ENCODE measurements around the gene FXYD7.
"Not testable (repeated sequence)": the region's sequence is repeated elsewhere in the genome, so short reads cannot be mapped to it uniquely, and the experiment has no call there.

Gene FXYD7

DNA sequence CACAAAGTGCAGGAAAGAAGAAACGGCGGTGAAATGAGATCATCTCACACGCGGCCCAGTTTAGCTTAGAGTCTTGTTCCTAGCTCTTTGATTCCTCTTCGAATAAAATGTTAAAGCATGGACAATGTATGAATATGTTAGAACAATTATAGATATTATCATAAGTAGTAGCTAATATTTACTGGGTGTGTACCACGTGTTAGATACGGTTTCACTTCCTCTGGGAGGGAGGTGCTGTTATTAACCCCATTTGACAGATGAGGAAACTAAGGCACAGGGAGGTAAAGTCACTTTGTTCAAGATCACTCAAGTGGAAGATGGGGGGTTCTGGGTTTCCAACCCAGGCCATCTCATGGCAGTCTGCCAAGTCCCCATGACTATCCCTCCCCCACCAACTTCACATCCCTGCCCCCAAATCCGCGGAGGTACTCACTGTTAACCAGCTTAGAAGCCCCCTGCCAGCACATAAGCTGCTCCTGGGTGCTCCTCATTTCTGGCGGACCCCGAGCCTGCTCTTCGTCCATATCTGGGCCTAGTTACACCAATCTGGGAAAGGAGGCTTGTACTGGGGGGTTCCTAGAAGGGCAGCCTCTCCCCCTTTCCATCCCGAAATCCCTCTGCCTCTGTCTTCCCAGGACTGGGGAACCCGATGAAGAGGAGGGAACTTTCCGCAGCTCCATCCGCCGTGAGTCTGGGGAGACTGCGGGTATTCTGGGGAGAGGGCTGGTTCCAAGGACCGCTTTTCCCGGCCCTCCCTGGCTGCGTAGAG lies 1.0 kb upstream of the FXYD7 start:
- Histone ChIP-seq H3K9ac (ENCODE audit: low read depth, low read length) (peak overlapping the region; percentile 65), H3K4me1 (ENCODE audit: insufficient read depth, low read length) (peaks cover 25% of the 10 kb centered on the region), H3K9me3 (ENCODE audit: control insufficient read depth, insufficient read depth, low read length) (no peaks in the 10 kb centered on the region), H3K36me3 (ENCODE audit: insufficient read depth, low read length) (no peaks in the 10 kb centered on the region; the same call in 1 of the 2 replicates)

- Histone ChIP-seq H3K4me1 (ENCODE audit: insufficient read depth, low read length) (peaks cover 25% of the 10 kb centered on the region), H3K9ac (ENCODE audit: low read depth, low read length) (peak overlapping the region; percentile 65), H3K9me3 (ENCODE audit: control insufficient read depth, insufficient read depth, low read length) (no peaks in the 10 kb centered on the region), H3K36me3 (ENCODE audit: insufficient read depth, low read length) (no peaks in the 10 kb centered on the region; the same call in 1 of the 2 replicates)
Measured at GRCh38 chr19:35142606-35143230, 337 bp upstream of the FXYD7 start.

DNA sequence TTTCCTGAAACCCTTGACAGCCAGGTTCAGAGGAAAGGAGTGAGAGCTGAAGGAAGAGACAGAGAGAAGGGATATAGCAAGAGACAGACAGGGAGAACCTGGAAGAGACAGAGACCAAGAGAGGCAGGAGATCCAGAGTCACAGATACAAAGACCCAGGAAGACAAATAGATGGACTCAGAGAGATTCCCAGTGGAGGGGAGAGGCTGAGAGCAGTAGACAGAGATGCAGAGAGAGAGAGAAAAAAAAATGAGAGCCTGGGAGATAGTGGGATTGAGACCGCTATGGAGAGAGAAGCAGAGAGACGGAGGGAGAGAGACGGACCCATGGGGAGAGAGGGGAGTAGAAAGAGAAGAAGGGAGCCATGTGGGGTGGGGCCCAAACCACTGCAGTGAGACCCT lies 763 bp downstream of the FXYD7 start:
- H3K4me1 ChIP-seq (ENCODE audit: insufficient read depth, low read length): peaks cover 23% of the 10 kb centered on the region
- no peaks in the 10 kb centered on the region; the same call in 1 of the 2 replicates for H3K36me3 ChIP-seq (ENCODE audit: insufficient read depth, low read length)
- H3K9ac ChIP-seq (ENCODE audit: low read depth, low read length): peak overlapping the region; percentile 47; the same call in 1 of the 2 replicates
- no peaks in the 10 kb centered on the region for H3K9me3 ChIP-seq (ENCODE audit: control insufficient read depth, insufficient read depth, low read length)

- peaks cover 19% of the 10 kb centered on the region for H3K4me1 ChIP-seq (ENCODE audit: insufficient read depth, low read length)
- no peaks in the 10 kb centered on the region; the same call in 1 of the 2 replicates for H3K36me3 ChIP-seq (ENCODE audit: insufficient read depth, low read length)
- H3K9ac ChIP-seq (ENCODE audit: low read depth, low read length): no peak overlapping the region
- H3K9me3 ChIP-seq (ENCODE audit: control insufficient read depth, insufficient read depth, low read length): no peaks in the 10 kb centered on the region
Measured at GRCh38 chr19:35144259-35144599, 1.2 kb downstream of the FXYD7 start.

- H3K4me1 ChIP-seq (ENCODE audit: insufficient read depth, low read length): peaks cover 14% of the 10 kb centered on the region
- no peaks in the 10 kb centered on the region; the same call in 1 of the 2 replicates for H3K36me3 ChIP-seq (ENCODE audit: insufficient read depth, low read length)
- H3K9me3 ChIP-seq (ENCODE audit: control insufficient read depth, insufficient read depth, low read length): no peaks in the 10 kb centered on the region
- H3K9ac ChIP-seq (ENCODE audit: low read depth, low read length): no peak overlapping the region
Measured at GRCh38 chr19:35144600-35145436, 1.8 kb downstream of the FXYD7 start.

DNA sequence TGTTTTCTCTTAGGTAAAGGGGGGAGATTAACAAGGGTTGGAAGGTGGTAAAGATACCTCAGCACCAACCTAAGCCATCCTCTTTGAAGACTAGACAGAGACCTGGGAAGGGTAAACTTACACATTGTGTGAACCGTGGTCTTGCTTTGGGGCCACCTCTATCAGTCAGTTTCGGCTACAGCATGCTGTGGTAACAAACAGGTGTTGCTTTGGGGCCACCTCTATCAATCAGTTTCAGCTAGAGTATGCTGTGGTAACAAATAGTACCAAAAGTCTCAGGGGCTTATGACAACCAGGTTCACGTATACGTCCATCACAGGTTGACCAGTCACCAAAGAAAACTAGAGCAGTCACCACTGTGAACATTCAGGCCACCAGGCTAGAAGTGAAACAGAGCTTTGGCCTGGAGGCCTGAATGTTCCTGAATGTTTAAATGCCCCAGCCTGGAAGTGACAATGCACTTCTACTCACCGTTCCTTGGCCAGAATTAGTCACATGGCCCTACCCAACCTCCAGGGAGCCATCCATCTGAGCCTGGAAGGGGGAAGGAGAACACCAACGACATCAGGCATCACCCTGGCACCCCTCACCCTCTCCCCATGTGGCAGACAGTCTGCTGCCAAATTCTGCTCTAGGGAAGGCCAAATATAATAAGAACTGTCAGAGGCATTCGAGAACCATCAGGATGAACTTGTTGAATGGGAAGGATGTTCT lies 3.8 kb downstream of the FXYD7 start:
- no peaks in the 10 kb centered on the region for H3K9me3 ChIP-seq (ENCODE audit: control insufficient read depth, insufficient read depth, low read length)
- H3K36me3 ChIP-seq (ENCODE audit: insufficient read depth, low read length): no peaks in the 10 kb centered on the region; the same call in 1 of the 2 replicates
- H3K9ac ChIP-seq (ENCODE audit: low read depth, low read length): no peak overlapping the region
- H3K4me1 ChIP-seq (ENCODE audit: insufficient read depth, low read length): peaks cover 20% of the 10 kb centered on the region

GRCh38 chr19:35149463-35149862 lies 6.4 kb downstream of the FXYD7 start:
- Histone ChIP-seq H3K9ac (ENCODE audit: low read depth, low read length) (no peak overlapping the region), H3K9me3 (ENCODE audit: control insufficient read depth, insufficient read depth, low read length) (no peaks in the 10 kb centered on the region), H3K4me1 (ENCODE audit: insufficient read depth, low read length) (peaks cover 18% of the 10 kb centered on the region), H3K36me3 (ENCODE audit: insufficient read depth, low read length) (no peaks in the 10 kb centered on the region; the same call in 1 of the 2 replicates)

DNA sequence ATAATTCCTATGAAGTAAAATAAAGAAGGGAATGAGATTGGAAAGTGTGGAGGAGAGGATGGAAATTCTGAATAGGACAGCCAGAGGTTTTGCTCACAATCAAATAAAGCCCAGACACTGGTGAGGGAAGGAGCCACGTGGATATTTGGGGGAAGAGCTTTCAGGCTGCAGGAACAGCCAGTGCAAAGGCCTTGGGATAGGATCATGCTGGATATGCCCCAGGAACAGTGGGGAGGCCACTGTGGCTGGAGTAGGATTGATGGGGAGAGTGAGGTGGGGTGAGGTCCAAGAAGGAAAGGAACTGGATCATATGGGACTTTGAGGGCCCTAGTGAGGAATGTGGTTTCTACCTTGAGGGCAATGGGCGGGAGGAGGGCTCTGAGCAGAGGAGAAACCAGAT lies 7.4 kb downstream of the FXYD7 start:
- no peaks in the 10 kb centered on the region; the same call in 1 of the 2 replicates for H3K36me3 ChIP-seq (ENCODE audit: insufficient read depth, low read length)
- no peak overlapping the region for H3K9ac ChIP-seq (ENCODE audit: low read depth, low read length)
- peaks cover 18% of the 10 kb centered on the region for H3K4me1 ChIP-seq (ENCODE audit: insufficient read depth, low read length)
- H3K9me3 ChIP-seq (ENCODE audit: control insufficient read depth, insufficient read depth, low read length): no peaks in the 10 kb centered on the region

- Histone ChIP-seq H3K9ac (ENCODE audit: low read depth, low read length) (no peak overlapping the region), H3K4me1 (ENCODE audit: insufficient read depth, low read length) (peaks cover 25% of the 10 kb centered on the region), H3K9me3 (ENCODE audit: control insufficient read depth, insufficient read depth, low read length) (no peaks in the 10 kb centered on the region), H3K36me3 (ENCODE audit: insufficient read depth, low read length) (no peaks in the 10 kb centered on the region; the same call in 1 of the 2 replicates)
Measured at GRCh38 chr19:35151273-35152065, 8.4 kb downstream of the FXYD7 start.

- H3K9me3 ChIP-seq (ENCODE audit: control insufficient read depth, insufficient read depth, low read length): not testable (repeated sequence)
- H3K9ac ChIP-seq (ENCODE audit: low read depth, low read length): peak overlapping the region; percentile 91
- H3K36me3 ChIP-seq (ENCODE audit: insufficient read depth, low read length): peaks cover 12% of the 10 kb centered on the region
- H3K4me1 ChIP-seq (ENCODE audit: insufficient read depth, low read length): peaks cover 26% of the 10 kb centered on the region
Measured at GRCh38 chr19:35153129-35153522, 10.1 kb downstream of the FXYD7 start.

- H3K9ac ChIP-seq (ENCODE audit: low read depth, low read length): peak overlapping the region; percentile 91; the same call in 1 of the 2 replicates
Measured at GRCh38 chr19:35153701-35154524, 10.9 kb downstream of the FXYD7 start.

GRCh38 chr19:35154525-35155406 lies 11.7 kb downstream of the FXYD7 start, which contains the start of gene FXYD5:
TSS of gene FXYD5 (plus strand) at chr19:35154735. CDS start at chr19:35155551, 816 bp downstream.
- peaks cover 25% of the 10 kb centered on the region for H3K36me3 ChIP-seq (ENCODE audit: insufficient read depth, low read length)
- peaks cover 26% of the 10 kb centered on the region for H3K4me1 ChIP-seq (ENCODE audit: insufficient read depth, low read length)
- H3K9ac ChIP-seq (ENCODE audit: low read depth, low read length): peak within 1 kb of the TSS; percentile 91
- no peaks in the 10 kb centered on the region for H3K9me3 ChIP-seq (ENCODE audit: control insufficient read depth, insufficient read depth, low read length)

More at GRCh38 chr19:35153701-35154524, 10.9 kb downstream of the FXYD7 start:
- peaks cover 26% of the 10 kb centered on the region for H3K4me1 ChIP-seq (ENCODE audit: insufficient read depth, low read length)
- H3K36me3 ChIP-seq (ENCODE audit: insufficient read depth, low read length): peaks cover 17% of the 10 kb centered on the region
- no peaks in the 10 kb centered on the region for H3K9me3 ChIP-seq (ENCODE audit: control insufficient read depth, insufficient read depth, low read length)
